Measurements from ENCODE around the gene TOR2A. TPM values are rescaled to one million over a fixed set of nuclear protein-coding genes. Genes with fewer than 3 reads are reported as not detected.

The TOR2A gene
- total and polyA plus RNA-seq, 9 donors = 2.8 to 12.6 (median 9.9) TPM

DNA sequence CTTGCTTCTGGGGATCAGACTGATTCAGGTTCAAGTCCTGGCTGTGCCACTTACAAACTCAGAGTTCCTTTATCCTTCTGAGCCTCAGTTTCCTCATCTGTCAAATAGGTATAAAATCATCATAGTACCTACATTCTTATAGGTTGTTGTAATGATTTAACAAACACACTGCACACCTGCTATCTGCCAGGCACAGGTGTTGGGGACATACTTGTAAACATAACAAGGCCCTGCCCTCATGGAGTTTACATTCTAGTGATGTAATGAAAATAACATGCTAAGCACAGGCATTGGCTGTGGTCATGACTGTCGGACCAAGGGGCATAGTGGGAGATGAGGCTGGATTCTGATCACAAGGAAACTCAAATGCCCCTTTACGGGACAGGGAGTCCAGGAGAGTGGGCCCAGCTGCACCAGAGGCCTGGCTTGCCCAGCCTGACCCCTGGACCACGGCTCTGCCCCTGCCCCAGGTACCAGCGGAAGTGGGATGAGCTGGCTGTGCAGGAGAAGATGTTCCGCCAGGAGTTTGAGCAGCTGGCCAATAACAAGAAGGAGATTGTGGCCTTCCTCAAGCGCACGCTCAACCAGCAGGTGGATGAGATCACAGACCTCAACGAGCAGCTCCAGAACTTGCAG lies 26.0 kb downstream of the TOR2A start:
- Histone ChIP-seq H3K4me1 (ENCODE audit: insufficient read depth) (no peaks in the 10 kb centered on the region), H3K36me3 (no peaks in the 10 kb centered on the region), H3K4me3 (no peak overlapping the region), H3K9me3 (no peaks in the 10 kb centered on the region), H3K27me3 (no peaks in the 10 kb centered on the region), H3K27ac (no peak overlapping the region)
- 84 to 89% (median 88%) methylated on average over 8 of the region's 8 CpGs for WGBS, 3 donors
- TF ChIP-seq POLR2A (IDR thresholded peaks at IDR 0.05) = no peak
- no peak for TF ChIP-seq EP300 (IDR thresholded peaks at IDR 0.05)
- TF ChIP-seq, protein P1, sequence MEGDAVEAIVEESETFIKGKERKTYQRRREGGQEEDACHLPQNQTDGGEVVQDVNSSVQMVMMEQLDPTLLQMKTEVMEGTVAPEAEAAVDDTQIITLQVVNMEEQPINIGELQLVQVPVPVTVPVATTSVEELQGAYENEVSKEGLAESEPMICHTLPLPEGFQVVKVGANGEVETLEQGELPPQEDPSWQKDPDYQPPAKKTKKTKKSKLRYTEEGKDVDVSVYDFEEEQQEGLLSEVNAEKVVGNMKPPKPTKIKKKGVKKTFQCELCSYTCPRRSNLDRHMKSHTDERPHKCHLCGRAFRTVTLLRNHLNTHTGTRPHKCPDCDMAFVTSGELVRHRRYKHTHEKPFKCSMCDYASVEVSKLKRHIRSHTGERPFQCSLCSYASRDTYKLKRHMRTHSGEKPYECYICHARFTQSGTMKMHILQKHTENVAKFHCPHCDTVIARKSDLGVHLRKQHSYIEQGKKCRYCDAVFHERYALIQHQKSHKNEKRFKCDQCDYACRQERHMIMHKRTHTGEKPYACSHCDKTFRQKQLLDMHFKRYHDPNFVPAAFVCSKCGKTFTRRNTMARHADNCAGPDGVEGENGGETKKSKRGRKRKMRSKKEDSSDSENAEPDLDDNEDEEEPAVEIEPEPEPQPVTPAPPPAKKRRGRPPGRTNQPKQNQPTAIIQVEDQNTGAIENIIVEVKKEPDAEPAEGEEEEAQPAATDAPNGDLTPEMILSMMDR (IDR thresholded peaks at IDR 0.05) = no peak
- intact Hi-C loops (cut with DNase I) = no loop called here
- DNase-seq = no peak

DNA sequence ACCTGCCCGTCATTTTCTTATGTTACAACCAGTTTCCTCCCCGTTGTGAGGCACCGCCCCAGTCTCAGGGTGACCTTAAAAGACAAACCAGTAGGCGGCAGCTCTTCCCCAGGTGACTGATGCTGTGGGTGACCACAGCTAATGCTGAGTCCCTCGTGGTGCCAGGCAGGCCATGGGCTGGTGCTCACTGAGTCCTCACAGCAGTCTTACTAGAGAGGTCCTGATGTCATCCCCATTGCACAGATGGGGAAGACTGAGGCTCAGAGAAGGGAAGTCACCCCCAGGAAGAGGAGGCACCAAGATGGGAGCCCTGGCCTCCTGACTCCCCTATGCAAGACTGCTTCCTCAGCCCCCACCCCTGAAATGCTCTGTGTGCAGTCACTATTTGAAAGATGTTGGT lies 27.3 kb downstream of the TOR2A start:
- Histone ChIP-seq H3K9me3 (no peaks in the 10 kb centered on the region), H3K4me3 (no peak overlapping the region), H3K36me3 (no peaks in the 10 kb centered on the region), H3K27me3 (no peaks in the 10 kb centered on the region), H3K4me1 (ENCODE audit: insufficient read depth) (no peaks in the 10 kb centered on the region), H3K27ac (no peak overlapping the region)
- no peak for DNase-seq
- WGBS, 3 donors = 51 to 61% (median 52%) methylated on average over 5 of the region's 5 CpGs
- intact Hi-C loops (cut with DNase I) = no loop called here
- TF ChIP-seq EP300 (IDR thresholded peaks at IDR 0.05) = no peak
- TF ChIP-seq, protein P1 (IDR thresholded peaks at IDR 0.05) = no peak
- no peak for TF ChIP-seq POLR2A (IDR thresholded peaks at IDR 0.05)

DNA sequence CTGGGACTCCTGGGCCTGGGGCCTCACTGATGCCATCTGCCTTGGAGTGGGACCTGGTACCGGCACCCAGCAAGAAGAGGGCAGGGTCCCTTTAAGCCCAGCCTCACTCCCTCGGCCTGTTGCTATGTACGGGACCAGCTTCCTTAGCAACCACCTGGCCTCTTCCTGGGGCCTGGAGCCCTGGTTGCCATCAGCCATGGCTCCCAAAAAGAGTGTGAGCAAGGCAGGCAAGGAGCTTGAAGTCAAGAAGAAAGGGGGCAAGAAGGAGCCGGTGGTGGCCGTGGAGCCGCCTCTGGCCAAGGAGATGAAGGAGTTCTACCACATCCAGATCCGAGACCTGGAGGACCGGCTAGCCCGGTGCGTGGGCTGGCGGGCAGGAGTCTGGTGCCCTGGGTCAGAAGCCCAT lies 28.3 kb downstream of the TOR2A start, which contains the start of gene CFAP157:
Gene CFAP157, plus strand, starts transcription at position 153 of the 406 bp plus-strand sequence. Its CDS starts 44 bp downstream, at position 197.
- no peaks in the 10 kb centered on the region for H3K9me3 ChIP-seq
- intact Hi-C loops (cut with DNase I) = no loop called here
- H3K36me3 ChIP-seq = no peaks in the 10 kb centered on the region
- no peak for TF ChIP-seq EP300 (IDR thresholded peaks at IDR 0.05)
- TF ChIP-seq, protein P1 (IDR thresholded peaks at IDR 0.05) = no peak
- TF ChIP-seq POLR2A (IDR thresholded peaks at IDR 0.05) = no peak
- DNase-seq = no peak
- H3K4me3 ChIP-seq = no peak within 1 kb of the TSS
- H3K27ac ChIP-seq = no peak within 1 kb of the TSS
- WGBS, 3 donors = 54 to 64% (median 62%) methylated on average over 11 of the region's 11 CpGs
- no peaks in the 10 kb centered on the region for H3K27me3 ChIP-seq
- H3K4me1 ChIP-seq (ENCODE audit: insufficient read depth) = no peaks in the 10 kb centered on the region

DNA sequence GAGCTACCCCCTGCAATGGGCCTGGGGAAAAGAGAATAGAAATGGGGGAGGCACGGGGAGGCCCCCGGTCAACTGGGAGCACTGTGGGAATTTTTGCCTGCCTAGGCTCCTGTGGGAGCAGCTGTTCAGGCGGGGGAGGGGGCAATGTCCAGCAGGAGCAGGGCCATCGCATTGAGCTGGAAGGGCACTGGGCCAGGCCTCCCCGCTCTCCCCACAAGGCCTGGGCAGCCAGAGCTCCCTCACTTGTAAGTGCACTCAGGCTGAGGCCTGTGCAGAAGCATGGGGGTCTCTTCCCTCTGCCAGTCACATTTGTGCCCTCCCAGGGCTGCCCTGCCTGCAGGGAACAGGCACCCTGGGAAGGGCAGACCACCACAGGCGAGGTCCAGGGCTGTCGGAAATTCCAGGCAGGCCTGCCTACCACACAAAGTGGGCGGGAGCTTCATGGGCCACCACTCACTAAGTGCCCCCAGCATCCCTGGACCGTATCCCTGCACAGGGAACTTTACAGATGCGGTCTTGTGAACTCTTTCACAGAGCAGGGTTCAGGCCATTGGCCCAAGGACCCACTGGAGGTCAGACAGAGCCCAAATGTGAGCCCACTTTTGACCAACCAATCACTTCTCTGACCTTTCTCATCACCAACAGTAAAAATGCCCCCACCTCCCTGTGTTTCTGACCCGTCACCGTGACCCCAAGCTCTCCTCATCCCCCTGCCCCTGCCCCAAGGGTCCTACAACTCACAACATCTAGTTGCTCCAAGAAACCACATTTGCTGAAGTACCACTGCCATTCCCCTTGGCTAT lies 29.3 kb downstream of the TOR2A start:
- no peaks in the 10 kb centered on the region for H3K4me1 ChIP-seq (ENCODE audit: insufficient read depth)
- WGBS, 3 donors = 69 to 77% (median 75%) methylated on average over 12 of the region's 12 CpGs
- TF ChIP-seq POLR2A (IDR thresholded peaks at IDR 0.05) (no peak), EP300 (IDR thresholded peaks at IDR 0.05) (no peak)
- TF ChIP-seq, protein P1 (IDR thresholded peaks at IDR 0.05) = no peak
- no peaks in the 10 kb centered on the region for H3K36me3 ChIP-seq
- H3K4me3 ChIP-seq = no peak overlapping the region
- H3K27me3 ChIP-seq = no peaks in the 10 kb centered on the region
- DNase-seq = no peak
- intact Hi-C loops (cut with DNase I) = no loop called here
- no peak overlapping the region for H3K27ac ChIP-seq
- no peaks in the 10 kb centered on the region for H3K9me3 ChIP-seq

Measured in ovary (tissue), 9 donors.